SW480 (cell line): Measurements from ENCODE around the gene ZNF584.
A peak's percentile ranks its signal among the peaks of the same experiment; 100 is the strongest.
"Not testable (repeated sequence)": the region's sequence is repeated elsewhere in the genome, so short reads cannot be mapped to it uniquely, and the experiment has no call there.

ENCODE experiments used
- DNase-seq: peaks from one replicate; pipeline ENCODE4 v3.0.0-alpha.2; 2016; ENCODE audit warnings: low spot score

Gene ZNF584

GRCh38 chr19:58408152-58409009 is at the start of gene ZNF584:
TSS of gene ZNF584 (plus strand) at chr19:58408649. CDS start at chr19:58409148, 499 bp downstream.
- DNase-seq: peak; percentile 96

GRCh38 chr19:58361900-58362271 is 46.6 kb upstream of the ZNF584 start:
- peak; percentile 67 for DNase-seq

- peak; percentile 95 for DNase-seq
Observed at GRCh38 chr19:58362272-58362994, 46.0 kb upstream of the ZNF584 start, which contains the start of gene ZNF497. TSS of gene ZNF497 (minus strand) at chr19:58362751. CDS start at chr19:58357635, 5,116 bp downstream.

GRCh38 chr19:58364146-58364545 is 44.3 kb upstream of the ZNF584 start:
- DNase-seq: no peak

GRCh38 chr19:58366585-58367430 is 41.6 kb upstream of the ZNF584 start:
- DNase-seq: no peak

GRCh38 chr19:58367698-58368454 is 40.6 kb upstream of the ZNF584 start:
- DNase-seq: no peak

GRCh38 chr19:58368561-58369360 is 39.7 kb upstream of the ZNF584 start:
- no peak for DNase-seq

- no peak for DNase-seq
Observed at GRCh38 chr19:58372311-58373133, 35.9 kb upstream of the ZNF584 start.

GRCh38 chr19:58374200-58374599 is 34.2 kb upstream of the ZNF584 start:
- DNase-seq: no peak

- DNase-seq: not testable (repeated sequence)
Observed at GRCh38 chr19:58376724-58377123, 31.7 kb upstream of the ZNF584 start.

- DNase-seq: no peak
Observed at GRCh38 chr19:58379246-58379645, 29.2 kb upstream of the ZNF584 start.

- DNase-seq: no peak
Observed at GRCh38 chr19:58380037-58380661, 28.3 kb upstream of the ZNF584 start.

GRCh38 chr19:58380662-58381459 is 27.6 kb upstream of the ZNF584 start, which contains the start of gene ZNF837:
TSS of gene ZNF837 (minus strand) at chr19:58381030. CDS start at chr19:58369332, 11,698 bp downstream.
- peak; percentile 100 for DNase-seq

GRCh38 chr19:58381460-58382212 is 26.8 kb upstream of the ZNF584 start:
- no peak for DNase-seq

GRCh38 chr19:58382997-58383603 is 25.3 kb upstream of the ZNF584 start:
- no peak for DNase-seq

GRCh38 chr19:58385313-58385890 is 23.0 kb upstream of the ZNF584 start:
- DNase-seq: no peak
